ENCODE measurements around the gene GPR63. TPM values are rescaled to one million over a fixed set of nuclear protein-coding genes. Genes with fewer than 3 reads are reported as not detected.

GPR63 gene
- total RNA-seq, 1 donor from 2014 or later: 0.40 TPM

DNA sequence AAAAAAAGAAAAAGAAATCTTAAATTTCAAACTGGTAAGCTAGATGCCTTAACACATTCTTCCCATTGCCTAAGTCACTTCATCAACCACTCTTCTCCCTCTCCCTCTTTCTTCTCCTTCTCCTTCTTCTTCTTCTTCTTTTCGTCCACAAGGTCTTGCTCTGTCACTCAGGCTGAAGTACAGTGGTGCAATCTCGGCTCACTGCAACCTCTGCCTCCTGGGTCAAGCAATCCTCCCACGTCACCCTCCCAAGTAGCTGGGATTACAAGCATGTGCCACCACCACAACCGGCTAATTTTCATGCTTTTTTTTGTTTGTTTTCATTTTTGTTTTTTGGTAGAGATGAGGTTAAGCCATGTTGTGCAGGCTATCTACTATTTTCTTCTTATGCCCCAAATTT, 60.2 kb downstream of the GPR63 start:
- no peak for DNase-seq
- no peak for ATAC-seq (ENCODE audit: poor library complexity)
- intact Hi-C loops (cut with DNase I): no loop called here

- DNase-seq (no peak), ATAC-seq (ENCODE audit: poor library complexity) (no peak)
- intact Hi-C loops (cut with DNase I): no loop called here
These were observed 61.4 kb downstream of the GPR63 start for GRCh38 chr6:96775727-96776400.

DNA sequence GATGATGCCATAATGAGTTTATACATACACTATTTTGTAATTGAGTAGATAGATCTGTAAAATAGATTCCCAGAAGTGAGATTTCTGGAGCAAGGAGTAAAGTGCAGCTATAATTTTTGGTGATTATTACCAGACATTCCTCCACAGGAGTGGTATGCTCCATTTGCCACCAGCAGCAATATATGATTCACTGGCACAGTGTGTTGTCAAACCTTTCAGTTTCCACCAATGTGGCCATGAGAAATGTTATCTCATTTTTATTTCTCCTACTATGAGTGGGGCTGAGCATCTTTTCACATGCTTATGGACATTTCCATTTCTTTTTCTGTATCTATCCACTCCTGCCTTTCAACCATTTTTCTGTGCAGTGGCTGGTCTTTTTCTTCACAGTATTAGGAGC, 70.5 kb downstream of the GPR63 start:
- DNase-seq (no peak), ATAC-seq (ENCODE audit: poor library complexity) (no peak)
- intact Hi-C loops (cut with DNase I): no loop called here

- ATAC-seq (ENCODE audit: poor library complexity) (no peak), DNase-seq (no peak)
- intact Hi-C loops (cut with DNase I): no loop called here
These were observed 74.7 kb downstream of the GPR63 start for GRCh38 chr6:96762599-96762998.

DNA sequence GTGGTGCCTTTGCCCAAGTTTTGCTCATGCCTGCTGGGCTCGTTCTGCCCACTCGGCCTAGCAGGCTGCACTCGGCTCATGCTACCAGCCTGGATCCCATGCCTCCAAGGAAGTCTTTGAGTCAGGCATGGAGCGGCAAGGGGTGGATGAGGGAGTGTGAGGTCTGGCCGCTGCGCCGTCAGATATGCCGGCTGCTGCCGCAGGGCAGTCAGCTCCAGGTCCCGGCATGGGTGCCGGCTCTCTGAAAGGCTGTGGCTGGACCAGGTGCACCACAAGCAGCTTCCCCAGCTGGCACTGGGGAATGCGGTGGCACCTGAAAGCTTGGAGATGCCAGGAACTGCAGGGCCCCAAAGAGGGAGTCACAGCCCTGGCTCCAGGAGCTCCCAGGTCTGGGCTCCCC, 75.5 kb downstream of the GPR63 start:
- intact Hi-C loops (cut with DNase I): no loop called here
- ATAC-seq (ENCODE audit: poor library complexity): no peak
- DNase-seq: no peak

DNA sequence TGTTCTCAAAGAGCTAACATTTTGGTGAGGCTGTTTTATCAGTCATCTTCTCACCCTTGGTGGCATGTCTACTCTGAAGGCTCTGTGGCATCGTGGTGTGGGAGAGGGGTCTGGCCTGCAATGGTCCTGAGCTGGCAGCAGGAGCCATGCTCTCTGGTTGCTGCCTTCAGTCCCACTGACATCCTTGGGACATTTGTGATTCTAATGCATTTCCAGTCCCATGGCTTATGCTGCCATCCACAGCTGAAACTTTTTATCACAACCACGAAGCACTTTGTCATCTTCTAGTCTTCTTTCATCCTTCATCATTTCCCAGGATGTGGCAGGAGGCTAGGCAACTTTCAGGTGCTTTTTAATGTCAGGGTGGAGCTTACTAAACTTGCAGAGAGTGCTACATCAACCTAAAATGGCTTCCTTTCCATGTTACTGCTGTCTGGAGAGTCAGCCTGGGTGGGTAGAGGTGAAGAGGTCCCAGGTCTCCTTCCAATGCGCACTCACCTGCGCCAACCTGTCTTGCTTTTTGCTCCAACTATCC, 77.1 kb downstream of the GPR63 start:
- DNase-seq: no peak

DNA sequence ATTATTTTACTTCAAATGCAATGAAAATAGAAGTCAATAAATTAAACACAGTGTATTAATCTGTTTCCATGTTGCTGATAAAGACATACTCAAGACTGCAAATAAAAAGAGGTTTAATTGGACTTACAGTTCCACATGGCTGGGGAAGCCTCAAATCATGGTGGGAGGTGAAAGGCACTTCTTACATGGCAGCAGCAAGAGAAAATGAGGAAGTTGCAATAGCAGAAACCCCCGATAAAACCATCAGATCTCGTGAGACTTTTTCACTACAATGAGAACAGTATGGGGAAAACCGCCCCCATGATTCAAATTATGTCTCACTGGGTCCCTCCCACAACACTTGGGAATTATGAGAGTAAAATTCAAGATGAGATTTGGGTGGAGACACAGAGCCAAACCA, 82.2 kb downstream of the GPR63 start:
- ATAC-seq (ENCODE audit: poor library complexity): no peak
- DNase-seq: no peak
- intact Hi-C loops (cut with DNase I): no loop called here

More for the DNA sequence above, 77.1 kb downstream of the GPR63 start:
- no peak for ATAC-seq (ENCODE audit: poor library complexity)
- intact Hi-C loops (cut with DNase I): no loop called here

DNA sequence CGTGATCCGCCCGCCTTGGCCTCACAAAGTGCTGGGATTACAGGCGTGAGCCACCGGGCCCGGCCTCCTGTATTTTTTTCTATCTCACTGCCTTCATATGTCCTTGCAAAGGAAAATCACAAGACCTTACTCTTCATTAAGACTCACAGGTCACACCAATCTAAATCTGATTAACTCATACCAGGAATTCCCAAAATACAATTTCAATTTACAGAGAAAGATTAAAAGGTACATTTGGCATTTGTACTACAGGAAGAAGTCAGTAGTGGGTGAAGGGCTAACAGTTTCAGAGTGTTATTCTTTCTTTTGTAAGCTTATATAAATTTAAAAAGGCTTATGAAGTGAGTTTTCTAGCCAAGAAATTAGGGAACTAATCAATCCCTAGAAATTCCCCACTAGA, 87.4 kb downstream of the GPR63 start:
- intact Hi-C loops (cut with DNase I): no loop called here
- DNase-seq (no peak), ATAC-seq (ENCODE audit: poor library complexity) (no peak)

Other genes with a start within 250 kb of the GPR63 start
- 101 TPM for gene NDUFAF4, start 60.4 kb upstream of the GPR63 start, total RNA-seq
- 1.7 TPM for gene KLHL32, start 87.3 kb upstream of the GPR63 start, total RNA-seq

Measured in Right ventricle myocardium superior (tissue), 1 donor.